Middle frontal gyrus (tissue), 1 donor: ENCODE measurements around the gene TNIK.

Experiments used
- DNase-seq: peaks from one replicate; pipeline ENCODE4 v3.0.0-alpha.2; 2015; ENCODE audit warnings: low spot score; ENCODE audit errors: extremely low spot score

TNIK gene

DNA sequence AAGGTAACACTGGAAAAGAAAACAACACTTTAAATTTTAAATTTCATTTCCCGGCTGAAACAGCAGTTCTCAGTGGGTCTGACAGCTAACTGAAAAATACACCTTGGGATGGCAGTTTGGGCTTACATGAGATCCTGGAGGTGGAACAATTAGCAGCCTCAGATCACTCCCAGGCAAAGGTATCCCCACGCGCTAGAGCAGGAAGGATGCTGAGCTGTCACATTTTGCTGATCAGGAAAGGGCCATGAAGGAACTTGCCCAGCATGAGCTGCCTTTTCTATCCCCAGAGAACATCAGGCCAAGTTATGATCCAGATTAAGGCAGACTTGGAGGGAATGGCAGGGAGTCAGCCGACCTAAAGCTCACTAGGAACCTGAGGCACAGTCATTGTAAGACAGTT is 228.8 kb downstream of the TNIK start:
- DNase-seq: no peak

DNA sequence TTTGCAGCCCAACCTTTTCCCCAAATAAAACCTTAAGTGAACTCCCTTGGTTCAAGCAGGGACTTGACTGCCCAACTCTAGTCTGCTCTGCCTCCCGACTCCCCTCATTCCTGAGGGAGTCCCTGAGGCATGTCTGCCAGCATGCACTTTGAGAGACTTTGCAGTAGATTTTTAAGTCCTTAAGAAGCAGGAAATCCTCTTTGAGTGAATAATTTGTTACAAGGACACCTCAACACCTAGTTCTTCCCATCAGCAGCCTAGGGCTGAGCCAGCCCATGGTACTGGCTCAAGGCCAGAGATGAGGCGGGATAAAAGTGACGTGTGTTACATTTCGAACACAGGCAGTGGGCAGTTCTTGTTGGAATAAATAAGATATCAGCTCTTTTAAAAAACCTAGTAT is 229.3 kb downstream of the TNIK start:
- no peak for DNase-seq

DNA sequence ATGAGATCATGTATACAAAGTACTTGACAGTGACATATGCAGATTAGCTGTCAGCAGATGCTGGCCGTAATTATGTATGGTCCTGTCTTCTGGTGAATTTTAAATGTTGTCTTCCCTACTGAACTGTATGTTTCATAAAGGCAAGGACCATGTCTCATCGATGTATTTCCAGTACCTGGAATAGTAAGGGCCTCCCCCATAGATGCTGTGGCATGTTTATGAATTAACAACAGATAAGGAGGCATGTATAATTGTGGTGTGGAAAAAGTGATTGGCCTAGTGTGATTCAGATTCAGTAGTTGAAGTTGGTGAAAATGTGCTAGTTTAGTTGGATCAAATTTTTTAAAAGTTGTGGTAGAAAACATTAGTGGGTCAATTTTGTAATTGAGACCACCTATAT is 231.0 kb downstream of the TNIK start:
- no peak for DNase-seq

- no peak for DNase-seq
These were observed 232.0 kb downstream of the TNIK start for GRCh38 chr3:171228240-171228639.

DNA sequence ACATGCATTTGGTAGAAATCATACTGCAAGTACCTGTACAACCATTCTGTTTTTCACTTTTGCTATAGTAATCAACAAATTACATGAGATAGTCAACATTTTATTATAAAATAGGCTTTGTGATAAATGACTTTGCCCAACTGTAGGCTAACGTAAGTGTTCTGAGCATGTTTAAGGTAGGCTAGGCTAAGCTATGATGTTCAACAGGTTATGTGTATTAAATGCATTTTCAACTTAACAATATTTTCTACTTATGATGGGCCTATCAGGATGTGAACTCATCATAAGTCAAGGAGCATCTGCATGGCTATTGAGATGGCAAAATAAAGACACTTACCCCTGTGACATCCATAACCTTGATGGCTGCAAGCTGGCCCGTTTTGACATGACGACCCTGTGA is 232.4 kb downstream of the TNIK start:
- no peak for DNase-seq

DNA sequence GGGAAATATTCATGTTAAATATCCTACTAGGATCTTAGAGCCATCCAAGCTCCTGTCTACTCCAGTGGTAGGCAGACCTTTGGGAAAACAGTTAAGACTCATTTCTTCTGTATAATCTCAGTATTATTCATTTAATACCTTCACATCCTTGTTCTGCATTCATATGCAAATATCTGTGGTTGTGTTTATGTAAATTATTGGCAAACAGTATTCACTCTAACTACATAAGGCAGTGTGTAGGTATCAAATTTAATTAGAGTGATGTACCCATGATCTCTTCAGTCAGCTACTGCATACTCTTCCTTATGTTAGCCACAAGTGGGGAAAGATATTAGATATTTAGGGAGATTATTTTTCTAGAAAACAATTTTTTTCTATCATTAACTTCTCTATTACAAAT is 232.8 kb downstream of the TNIK start:
- DNase-seq: no peak

- no peak for DNase-seq
These were observed 233.4 kb downstream of the TNIK start for GRCh38 chr3:171226794-171227193.

DNA sequence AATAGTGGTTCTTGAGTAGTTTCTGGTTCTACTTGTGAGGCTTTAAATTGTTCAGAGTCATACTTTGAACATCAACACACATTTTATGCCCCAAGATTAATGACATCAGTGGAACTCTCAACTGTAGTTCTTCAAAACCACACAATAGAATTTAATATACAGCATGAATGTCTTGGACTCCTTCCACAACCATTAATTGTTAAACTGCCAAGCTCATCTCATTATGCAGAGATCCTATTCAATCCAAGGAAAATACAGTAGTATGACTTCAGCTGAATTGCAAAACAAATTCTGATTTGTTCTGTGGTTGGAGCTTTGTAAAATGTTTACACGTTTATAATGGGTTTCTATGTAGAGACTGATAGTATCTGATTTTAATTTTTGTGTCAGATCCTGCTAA is 234.5 kb downstream of the TNIK start:
- no peak for DNase-seq

DNA sequence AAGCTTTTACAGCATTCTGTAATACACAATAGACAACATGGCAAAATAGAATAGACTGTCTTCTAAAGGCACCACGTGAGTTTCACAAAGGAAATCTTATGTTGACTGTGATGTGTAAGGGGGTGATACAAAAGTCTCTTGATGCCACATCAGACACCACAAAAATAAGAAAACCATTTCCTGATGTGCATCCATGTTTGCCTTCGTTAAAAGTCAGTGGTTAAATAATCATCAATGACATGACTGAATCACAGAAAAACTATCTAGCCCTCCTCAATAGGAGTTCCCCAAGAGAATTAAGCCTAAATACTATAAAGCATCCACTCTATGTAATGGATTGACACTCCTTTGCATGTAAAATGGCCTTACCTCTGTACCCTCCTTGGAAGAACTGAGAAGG is 235.0 kb downstream of the TNIK start:
- DNase-seq: no peak

DNA sequence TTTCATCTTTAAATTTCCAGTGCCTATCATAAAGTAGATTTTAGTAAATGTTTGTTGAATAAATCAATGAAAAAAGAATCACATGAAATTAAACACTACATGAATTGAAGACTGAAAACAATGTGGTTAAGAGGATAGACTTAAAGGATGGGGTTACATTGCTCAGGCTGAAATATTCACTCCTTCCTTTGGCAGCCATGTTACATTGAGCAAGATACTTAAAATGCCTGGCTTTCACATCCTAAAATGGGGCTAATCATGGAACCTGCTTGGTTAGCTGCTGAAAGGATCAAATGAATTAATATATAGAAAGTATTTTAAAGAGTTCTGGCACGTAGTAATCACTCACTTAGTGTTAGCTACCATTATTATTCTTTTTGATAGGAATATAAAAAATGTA is 236.8 kb downstream of the TNIK start:
- no peak for DNase-seq

DNA sequence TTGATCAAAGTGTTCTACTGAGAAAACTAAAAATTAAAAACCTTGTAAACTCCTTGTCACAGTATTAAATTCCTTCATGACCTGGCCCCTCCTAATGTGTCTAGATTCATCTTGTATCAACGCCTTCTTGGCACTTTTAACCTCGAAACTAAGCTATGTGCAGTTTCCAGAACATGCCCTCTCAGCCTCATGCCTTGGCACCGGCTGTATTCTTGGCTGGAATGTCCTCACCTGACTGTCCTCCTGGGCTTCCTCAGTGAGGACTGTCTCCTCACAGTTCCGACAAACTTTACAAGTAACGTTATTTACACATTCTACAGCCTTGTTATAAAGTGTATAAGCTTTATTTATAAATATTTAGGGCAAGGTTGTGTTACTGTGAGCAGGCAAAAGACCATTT is 237.2 kb downstream of the TNIK start:
- DNase-seq: no peak

DNA sequence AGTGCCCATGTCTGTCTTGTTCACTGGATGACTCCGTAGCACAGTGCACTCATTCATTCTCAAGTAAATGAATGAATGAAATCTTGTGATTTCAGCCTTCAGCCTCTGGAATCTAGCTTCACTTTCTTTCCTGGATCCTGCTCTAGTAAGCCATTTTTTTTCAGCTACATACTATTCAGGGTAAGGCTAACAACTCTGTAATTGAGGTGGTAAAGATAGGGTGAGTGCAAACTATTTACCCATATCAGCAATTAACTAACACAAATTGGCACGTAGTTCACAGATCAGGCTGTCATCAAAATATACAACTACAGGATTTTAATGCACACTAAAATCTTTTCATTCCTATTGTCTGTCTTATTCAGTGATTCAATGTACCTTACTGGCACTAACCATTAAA is 238.6 kb downstream of the TNIK start:
- DNase-seq: no peak

GRCh38 chr3:171221104-171221503 is 239.1 kb downstream of the TNIK start:
- no peak for DNase-seq

DNA sequence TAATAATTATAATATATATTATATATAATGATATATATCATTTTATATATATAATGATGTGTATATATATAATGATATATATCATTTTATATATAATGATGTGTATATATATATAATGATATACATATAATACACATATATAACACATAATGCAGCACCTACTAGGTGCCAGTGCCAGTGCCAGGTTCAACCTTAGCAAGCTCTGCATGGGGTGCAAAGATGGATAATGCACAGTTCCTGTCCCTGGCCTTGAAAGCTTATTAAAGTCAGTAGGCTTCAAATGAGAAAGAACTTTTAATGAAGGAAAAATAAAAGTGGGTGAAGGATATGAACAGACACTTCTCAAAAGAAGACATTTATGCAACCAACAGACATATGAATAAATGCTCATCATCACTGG is 240.9 kb downstream of the TNIK start:
- DNase-seq: no peak

DNA sequence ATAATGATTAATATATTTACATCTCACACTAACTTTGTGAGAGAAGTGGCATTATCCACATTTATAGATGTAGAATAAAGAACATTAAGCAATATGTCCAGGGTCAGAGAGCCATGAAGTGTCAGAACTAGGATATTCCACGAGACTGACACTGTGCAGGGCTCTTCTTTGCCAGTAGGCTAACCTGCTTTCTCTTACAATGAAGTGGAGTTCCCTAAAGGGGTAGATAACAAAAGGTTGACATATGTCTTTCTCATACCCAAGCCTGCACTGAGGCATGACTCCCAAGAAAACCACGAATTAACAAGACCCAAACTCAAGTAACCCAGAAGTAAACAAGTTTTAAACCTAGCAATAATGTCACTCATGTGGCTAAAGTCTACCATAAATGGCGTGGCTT is 242.1 kb downstream of the TNIK start:
- no peak for DNase-seq

DNA sequence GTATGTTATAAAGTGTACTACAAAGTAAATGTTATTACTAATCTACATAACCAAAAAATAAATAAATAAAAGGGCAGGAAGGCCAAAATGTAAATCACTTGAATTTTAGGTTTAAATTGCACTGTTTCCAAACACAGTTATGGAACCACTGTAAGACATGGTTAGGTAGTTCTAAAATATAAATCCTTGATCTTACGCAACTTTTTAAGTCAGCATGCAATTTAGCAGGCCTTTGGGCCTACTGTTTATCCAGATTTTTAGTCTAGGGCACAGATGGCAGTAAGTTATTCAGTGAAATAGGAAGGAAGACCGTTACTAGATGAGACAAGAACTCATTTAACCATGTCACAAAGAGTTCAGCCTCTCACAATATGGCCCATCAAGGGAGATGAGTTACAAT is 246.3 kb downstream of the TNIK start:
- no peak for DNase-seq

DNA sequence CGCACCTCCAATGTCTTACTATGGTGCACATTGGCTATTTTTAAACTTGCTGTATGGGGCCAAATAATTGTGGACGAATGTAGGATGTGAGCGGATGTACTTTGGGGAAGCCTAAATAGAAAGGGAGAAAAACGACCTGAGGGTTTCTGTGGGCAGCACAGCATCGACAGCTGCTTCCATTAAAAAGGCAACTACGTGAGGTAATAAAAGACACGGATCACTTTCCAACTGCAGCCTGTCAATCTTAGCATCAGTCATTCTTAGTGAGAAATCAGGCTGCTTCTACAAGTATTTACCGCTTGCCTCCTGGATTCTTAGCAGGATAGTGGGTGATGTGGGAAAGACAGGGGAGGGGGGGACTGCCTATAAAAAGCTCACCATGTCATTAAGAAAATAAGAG is 247.0 kb downstream of the TNIK start:
- DNase-seq: no peak

DNA sequence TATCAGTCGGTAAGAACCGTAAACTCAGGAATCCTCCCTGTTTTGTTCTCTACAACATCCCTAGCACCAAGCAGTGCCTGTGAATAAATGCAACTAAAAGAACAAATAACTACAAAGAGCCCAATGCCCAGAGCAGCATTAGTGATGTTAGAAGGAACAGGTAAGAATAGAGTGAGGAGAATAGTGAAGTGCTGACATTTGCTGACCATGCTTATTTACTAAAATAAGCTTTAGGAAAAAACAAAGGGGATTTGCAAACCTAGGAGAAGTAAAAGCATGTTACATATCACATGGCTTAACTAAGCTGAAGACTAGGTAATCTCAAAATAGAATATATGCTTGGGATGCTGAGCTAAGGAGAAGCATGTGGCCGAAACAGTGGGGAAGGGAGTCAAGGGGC is 247.6 kb downstream of the TNIK start:
- DNase-seq: no peak

DNA sequence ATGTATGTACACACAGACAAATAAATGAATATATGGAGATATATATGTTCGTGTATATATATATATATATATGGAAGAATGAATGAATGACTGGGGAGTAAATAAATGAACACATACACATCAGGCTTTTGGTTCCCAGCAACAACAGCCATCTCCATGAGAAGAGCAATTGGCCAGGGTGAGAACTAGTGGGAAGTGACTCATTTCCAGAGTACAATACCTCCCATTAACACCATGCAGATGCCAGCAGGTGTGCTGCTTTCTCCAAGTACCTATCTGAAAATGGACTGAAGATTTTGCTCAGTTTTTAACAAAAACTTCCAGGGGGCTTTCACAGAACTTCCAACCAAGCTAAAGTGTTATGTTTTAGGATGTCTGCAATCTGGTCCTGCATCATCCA is 253.9 kb downstream of the TNIK start:
- no peak for DNase-seq

- DNase-seq: no peak
These were observed 255.3 kb downstream of the TNIK start for GRCh38 chr3:171204942-171205341.

DNA sequence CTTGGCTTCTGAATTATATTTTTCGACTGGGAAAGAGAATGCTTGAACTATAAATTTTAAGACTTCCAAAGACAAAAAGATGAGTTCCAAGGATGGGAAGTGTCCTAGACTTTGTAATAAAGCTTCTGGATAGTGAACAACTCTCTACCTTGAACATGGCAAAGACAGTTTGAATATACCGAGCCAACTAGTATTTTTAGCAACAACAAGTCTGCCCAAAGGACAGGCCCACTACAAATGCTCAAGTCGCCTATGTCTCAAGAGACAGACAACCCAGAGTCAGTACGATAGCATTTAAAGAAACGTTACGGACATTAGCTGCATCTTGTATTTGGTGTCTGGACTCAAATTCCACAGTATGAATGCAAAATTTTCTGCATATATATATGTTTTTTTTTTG is 258.4 kb downstream of the TNIK start:
- DNase-seq: no peak

DNA sequence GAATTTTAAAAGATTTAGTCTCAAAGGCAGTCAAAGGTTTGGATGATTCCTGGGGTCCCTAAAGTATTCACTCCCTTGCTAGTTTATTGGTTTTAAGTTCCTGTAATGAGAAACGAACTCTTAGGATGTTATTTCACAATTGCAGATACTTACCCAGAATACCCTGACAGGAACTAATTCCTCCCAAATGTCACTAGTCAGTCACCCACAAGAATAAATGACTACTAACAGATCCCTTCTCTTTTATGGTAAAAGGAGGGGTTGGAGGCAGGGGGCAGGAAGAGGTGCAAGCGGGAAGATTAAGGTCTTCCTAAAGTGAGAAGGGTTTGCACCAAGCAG is 259.5 kb downstream of the TNIK start:
- no peak for DNase-seq

DNA sequence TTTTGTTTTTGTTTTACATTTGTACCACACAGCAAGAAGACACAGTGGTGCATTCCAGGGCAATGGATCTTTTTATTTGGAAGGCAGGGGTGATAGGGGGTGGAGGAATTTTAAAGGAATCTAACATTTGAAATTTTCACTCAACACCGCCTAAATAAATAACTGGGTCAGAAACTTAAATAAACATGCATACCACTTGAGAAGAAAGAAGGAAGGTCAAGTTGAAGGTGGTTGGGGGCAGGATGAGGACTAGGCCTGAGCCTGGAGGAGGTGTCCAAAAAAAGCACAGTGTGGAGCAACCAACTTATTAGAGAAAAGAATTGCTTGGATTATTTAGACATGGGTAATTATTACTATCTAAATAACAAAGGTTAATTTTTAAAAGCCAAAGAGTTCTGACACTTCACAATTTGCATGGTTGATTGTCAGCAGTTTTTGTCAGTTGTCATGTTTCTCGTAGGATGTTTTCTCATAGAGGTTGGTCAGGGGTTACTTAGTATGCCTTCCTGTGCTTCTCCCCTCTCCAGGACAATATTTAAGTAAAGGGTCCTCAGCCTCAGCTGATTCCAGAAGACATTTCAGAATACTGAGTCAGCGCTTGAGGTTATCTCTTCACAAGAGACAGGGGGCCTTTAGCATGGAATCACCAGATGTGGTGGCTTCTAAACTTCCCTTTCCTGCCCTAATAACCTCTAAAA is 260.0 kb downstream of the TNIK start:
- DNase-seq: no peak

- DNase-seq: no peak
These were observed 260.8 kb downstream of the TNIK start for GRCh38 chr3:171199473-171199829.
